ENCODE data around the gene AURKAIP1.

Gene AURKAIP1

GRCh38 chr1:1340791-1341548, 34.0 kb downstream of the AURKAIP1 start:
- no peaks in the 10 kb centered on the region for H3K9me3 ChIP-seq (replicated peaks; ENCODE audit: low read length)
- peaks cover 25% of the 10 kb centered on the region for H3K4me1 ChIP-seq (ENCODE audit: control insufficient read depth, insufficient read depth, low read length)
- no peaks in the 10 kb centered on the region for H3K27me3 ChIP-seq (ENCODE audit: control insufficient read depth, insufficient read depth, low read length)
- H3K9ac ChIP-seq (ENCODE audit: low read depth, low read length), result no peak overlapping the region
- H3K4me2 ChIP-seq (ENCODE audit: low read length), result no peak overlapping the region
- no peak overlapping the region for H3K4me3 ChIP-seq (ENCODE audit: low read length)
- H3K36me3 ChIP-seq (ENCODE audit: insufficient read depth, low read length), result peaks cover 47% of the 10 kb centered on the region

GRCh38 chr1:1340185-1340584, 34.8 kb downstream of the AURKAIP1 start:
- Histone ChIP-seq H3K4me2 (ENCODE audit: low read length) (no peak overlapping the region), H3K4me1 (ENCODE audit: control insufficient read depth, insufficient read depth, low read length) (peaks cover 17% of the 10 kb centered on the region)

GRCh38 chr1:1338278-1338677, 36.7 kb downstream of the AURKAIP1 start:
- Histone ChIP-seq H3K4me2 (ENCODE audit: low read length) (no peak overlapping the region), H3K4me1 (ENCODE audit: control insufficient read depth, insufficient read depth, low read length) (no peaks in the 10 kb centered on the region), H3K4me3 (ENCODE audit: low read length) (no peak overlapping the region), H3K9ac (ENCODE audit: low read depth, low read length) (no peak overlapping the region), H3K9me3 (replicated peaks; ENCODE audit: low read length) (no peaks in the 10 kb centered on the region), H3K27me3 (ENCODE audit: control insufficient read depth, insufficient read depth, low read length) (no peaks in the 10 kb centered on the region), H3K36me3 (ENCODE audit: insufficient read depth, low read length) (peaks cover 60% of the 10 kb centered on the region)

More at GRCh38 chr1:1340185-1340584, 34.8 kb downstream of the AURKAIP1 start:
- H3K27me3 ChIP-seq (ENCODE audit: control insufficient read depth, insufficient read depth, low read length), result no peaks in the 10 kb centered on the region
- no peak overlapping the region for H3K4me3 ChIP-seq (ENCODE audit: low read length)
- no peaks in the 10 kb centered on the region for H3K9me3 ChIP-seq (replicated peaks; ENCODE audit: low read length)
- H3K9ac ChIP-seq (ENCODE audit: low read depth, low read length), result no peak overlapping the region
- peaks cover 49% of the 10 kb centered on the region for H3K36me3 ChIP-seq (ENCODE audit: insufficient read depth, low read length)

- no peaks in the 10 kb centered on the region for H3K4me1 ChIP-seq (ENCODE audit: control insufficient read depth, insufficient read depth, low read length)
- H3K4me3 ChIP-seq (ENCODE audit: low read length), result no peak overlapping the region
- peaks cover 60% of the 10 kb centered on the region for H3K36me3 ChIP-seq (ENCODE audit: insufficient read depth, low read length)
These were observed 37.2 kb downstream of the AURKAIP1 start for GRCh38 chr1:1337793-1338147.

GRCh38 chr1:1336931-1337792, 37.8 kb downstream of the AURKAIP1 start:
- Histone ChIP-seq H3K4me1 (ENCODE audit: control insufficient read depth, insufficient read depth, low read length) (no peaks in the 10 kb centered on the region), H3K9me3 (replicated peaks; ENCODE audit: low read length) (no peaks in the 10 kb centered on the region), H3K4me3 (ENCODE audit: low read length) (no peak overlapping the region), H3K36me3 (ENCODE audit: insufficient read depth, low read length) (peaks cover 59% of the 10 kb centered on the region), H3K4me2 (ENCODE audit: low read length) (no peak overlapping the region), H3K9ac (ENCODE audit: low read depth, low read length) (no peak overlapping the region), H3K27me3 (ENCODE audit: control insufficient read depth, insufficient read depth, low read length) (no peaks in the 10 kb centered on the region)

More at GRCh38 chr1:1337793-1338147, 37.2 kb downstream of the AURKAIP1 start:
- no peaks in the 10 kb centered on the region for H3K9me3 ChIP-seq (replicated peaks; ENCODE audit: low read length)
- no peaks in the 10 kb centered on the region for H3K27me3 ChIP-seq (ENCODE audit: control insufficient read depth, insufficient read depth, low read length)
- no peak overlapping the region for H3K9ac ChIP-seq (ENCODE audit: low read depth, low read length)
- no peak overlapping the region for H3K4me2 ChIP-seq (ENCODE audit: low read length)

- peaks cover 54% of the 10 kb centered on the region for H3K36me3 ChIP-seq (ENCODE audit: insufficient read depth, low read length)
- no peaks in the 10 kb centered on the region for H3K9me3 ChIP-seq (replicated peaks; ENCODE audit: low read length)
- H3K27me3 ChIP-seq (ENCODE audit: control insufficient read depth, insufficient read depth, low read length), result no peaks in the 10 kb centered on the region
- H3K4me1 ChIP-seq (ENCODE audit: control insufficient read depth, insufficient read depth, low read length), result peaks cover 3% of the 10 kb centered on the region
- H3K4me3 ChIP-seq (ENCODE audit: low read length), result no peak overlapping the region
- H3K9ac ChIP-seq (ENCODE audit: low read depth, low read length), result no peak overlapping the region
- H3K4me2 ChIP-seq (ENCODE audit: low read length), result no peak overlapping the region
These were observed 38.6 kb downstream of the AURKAIP1 start for GRCh38 chr1:1336446-1336845.

- no peak overlapping the region for H3K4me3 ChIP-seq (ENCODE audit: low read length)
- peaks cover 47% of the 10 kb centered on the region for H3K36me3 ChIP-seq (ENCODE audit: insufficient read depth, low read length)
- H3K4me1 ChIP-seq (ENCODE audit: control insufficient read depth, insufficient read depth, low read length), result peaks cover 9% of the 10 kb centered on the region
These were observed 39.2 kb downstream of the AURKAIP1 start for GRCh38 chr1:1335792-1336248.

GRCh38 chr1:1335283-1335682, 39.7 kb downstream of the AURKAIP1 start:
- peaks cover 14% of the 10 kb centered on the region for H3K4me1 ChIP-seq (ENCODE audit: control insufficient read depth, insufficient read depth, low read length)
- no peaks in the 10 kb centered on the region for H3K9me3 ChIP-seq (replicated peaks; ENCODE audit: low read length)
- no peak overlapping the region for H3K4me3 ChIP-seq (ENCODE audit: low read length)
- H3K4me2 ChIP-seq (ENCODE audit: low read length), result no peak overlapping the region
- H3K27me3 ChIP-seq (ENCODE audit: control insufficient read depth, insufficient read depth, low read length), result no peaks in the 10 kb centered on the region
- no peak overlapping the region for H3K9ac ChIP-seq (ENCODE audit: low read depth, low read length)
- peaks cover 42% of the 10 kb centered on the region for H3K36me3 ChIP-seq (ENCODE audit: insufficient read depth, low read length)

More at GRCh38 chr1:1335792-1336248, 39.2 kb downstream of the AURKAIP1 start:
- Histone ChIP-seq H3K4me2 (ENCODE audit: low read length) (no peak overlapping the region), H3K27me3 (ENCODE audit: control insufficient read depth, insufficient read depth, low read length) (no peaks in the 10 kb centered on the region), H3K9ac (ENCODE audit: low read depth, low read length) (no peak overlapping the region), H3K9me3 (replicated peaks; ENCODE audit: low read length) (no peaks in the 10 kb centered on the region)

GRCh38 chr1:1334835-1335234, 40.2 kb downstream of the AURKAIP1 start:
- Histone ChIP-seq H3K9ac (ENCODE audit: low read depth, low read length) (no peak overlapping the region), H3K4me3 (ENCODE audit: low read length) (no peak overlapping the region), H3K4me2 (ENCODE audit: low read length) (no peak overlapping the region), H3K4me1 (ENCODE audit: control insufficient read depth, insufficient read depth, low read length) (peaks cover 15% of the 10 kb centered on the region), H3K27me3 (ENCODE audit: control insufficient read depth, insufficient read depth, low read length) (no peaks in the 10 kb centered on the region), H3K36me3 (ENCODE audit: insufficient read depth, low read length) (peaks cover 39% of the 10 kb centered on the region), H3K9me3 (replicated peaks; ENCODE audit: low read length) (no peaks in the 10 kb centered on the region)

GRCh38 chr1:1333551-1334241, 41.3 kb downstream of the AURKAIP1 start:
- Histone ChIP-seq H3K36me3 (ENCODE audit: insufficient read depth, low read length) (peaks cover 30% of the 10 kb centered on the region), H3K9ac (ENCODE audit: low read depth, low read length) (no peak overlapping the region), H3K4me1 (ENCODE audit: control insufficient read depth, insufficient read depth, low read length) (peaks cover 15% of the 10 kb centered on the region), H3K27me3 (ENCODE audit: control insufficient read depth, insufficient read depth, low read length) (no peaks in the 10 kb centered on the region), H3K4me2 (ENCODE audit: low read length) (no peak overlapping the region), H3K9me3 (replicated peaks; ENCODE audit: low read length) (no peaks in the 10 kb centered on the region), H3K4me3 (ENCODE audit: low read length) (no peak overlapping the region)

GRCh38 chr1:1332774-1333480, 42.1 kb downstream of the AURKAIP1 start:
- Histone ChIP-seq H3K4me3 (ENCODE audit: low read length) (no peak overlapping the region), H3K9me3 (replicated peaks; ENCODE audit: low read length) (no peaks in the 10 kb centered on the region), H3K27me3 (ENCODE audit: control insufficient read depth, insufficient read depth, low read length) (no peaks in the 10 kb centered on the region), H3K4me1 (ENCODE audit: control insufficient read depth, insufficient read depth, low read length) (peaks cover 15% of the 10 kb centered on the region), H3K4me2 (ENCODE audit: low read length) (no peak overlapping the region), H3K9ac (ENCODE audit: low read depth, low read length) (no peak overlapping the region), H3K36me3 (ENCODE audit: insufficient read depth, low read length) (peaks cover 29% of the 10 kb centered on the region)

Measured in skeletal muscle satellite cell (primary cell).